ENCODE results near the gene MAP3K9. TPM values are rescaled to one million over a fixed set of nuclear protein-coding genes. Genes with fewer than 3 reads are reported as not detected.

MAP3K9 gene
- total RNA-seq, 1 donor from 2014 or later, result 8.6 TPM

GRCh38 chr14:70744641-70745040, 64.7 kb downstream of the MAP3K9 start:
- H3K27ac Mint-ChIP-seq (ENCODE audit: unreplicated experiment), result no peak overlapping the region
- no peak overlapping the region for H3K4me3 Mint-ChIP-seq (ENCODE audit: unreplicated experiment)
- no peak for DNase-seq (ENCODE audit: low spot score)
- H3K36me3 Mint-ChIP-seq (ENCODE audit: low read depth, unreplicated experiment), result peaks cover 21% of the 10 kb centered on the region
- peaks cover 8% of the 10 kb centered on the region for H3K4me1 Mint-ChIP-seq (ENCODE audit: unreplicated experiment)
- no peaks in the 10 kb centered on the region for H3K9me3 Mint-ChIP-seq (ENCODE audit: unreplicated experiment)
- no peaks in the 10 kb centered on the region for H3K27me3 Mint-ChIP-seq (ENCODE audit: unreplicated experiment)
- TF ChIP-seq CTCF (IDR thresholded peaks at IDR 0.05; ENCODE audit: unreplicated experiment), result no peak

- DNase-seq (ENCODE audit: low spot score), result no peak
- Mint-ChIP-seq H3K27ac (ENCODE audit: unreplicated experiment) (no peak overlapping the region), H3K9me3 (ENCODE audit: unreplicated experiment) (no peaks in the 10 kb centered on the region), H3K27me3 (ENCODE audit: unreplicated experiment) (no peaks in the 10 kb centered on the region), H3K36me3 (ENCODE audit: low read depth, unreplicated experiment) (peaks cover 22% of the 10 kb centered on the region), H3K4me3 (ENCODE audit: unreplicated experiment) (no peak overlapping the region), H3K4me1 (ENCODE audit: unreplicated experiment) (peaks cover 8% of the 10 kb centered on the region)
- no peak for TF ChIP-seq CTCF (IDR thresholded peaks at IDR 0.05; ENCODE audit: unreplicated experiment)
These were observed 67.0 kb downstream of the MAP3K9 start for GRCh38 chr14:70742316-70742715.

- Mint-ChIP-seq H3K27ac (ENCODE audit: unreplicated experiment) (no peak overlapping the region), H3K9me3 (ENCODE audit: unreplicated experiment) (no peaks in the 10 kb centered on the region), H3K36me3 (ENCODE audit: low read depth, unreplicated experiment) (peaks cover 30% of the 10 kb centered on the region), H3K4me3 (ENCODE audit: unreplicated experiment) (no peak overlapping the region), H3K4me1 (ENCODE audit: unreplicated experiment) (peaks cover 8% of the 10 kb centered on the region), H3K27me3 (ENCODE audit: unreplicated experiment) (no peaks in the 10 kb centered on the region)
- no peak for DNase-seq (ENCODE audit: low spot score)
- no peak for TF ChIP-seq CTCF (IDR thresholded peaks at IDR 0.05; ENCODE audit: unreplicated experiment)
These were observed 67.8 kb downstream of the MAP3K9 start for GRCh38 chr14:70741482-70741881.

- Mint-ChIP-seq H3K36me3 (ENCODE audit: low read depth, unreplicated experiment) (peaks cover 50% of the 10 kb centered on the region), H3K4me1 (ENCODE audit: unreplicated experiment) (peaks cover 13% of the 10 kb centered on the region), H3K27ac (ENCODE audit: unreplicated experiment) (no peak overlapping the region), H3K9me3 (ENCODE audit: unreplicated experiment) (no peaks in the 10 kb centered on the region), H3K4me3 (ENCODE audit: unreplicated experiment) (no peak overlapping the region), H3K27me3 (ENCODE audit: unreplicated experiment) (peaks cover 9% of the 10 kb centered on the region)
- no peak for DNase-seq (ENCODE audit: low spot score)
- no peak for TF ChIP-seq CTCF (IDR thresholded peaks at IDR 0.05; ENCODE audit: unreplicated experiment)
These were observed 74.3 kb downstream of the MAP3K9 start for GRCh38 chr14:70735043-70735442.

GRCh38 chr14:70731447-70732239, 77.7 kb downstream of the MAP3K9 start:
- no peak overlapping the region for H3K27ac Mint-ChIP-seq (ENCODE audit: unreplicated experiment)
- H3K27me3 Mint-ChIP-seq (ENCODE audit: unreplicated experiment), result peaks cover 9% of the 10 kb centered on the region
- no peak for DNase-seq (ENCODE audit: low spot score)
- H3K36me3 Mint-ChIP-seq (ENCODE audit: low read depth, unreplicated experiment), result peaks cover 43% of the 10 kb centered on the region
- no peaks in the 10 kb centered on the region for H3K9me3 Mint-ChIP-seq (ENCODE audit: unreplicated experiment)
- H3K4me1 Mint-ChIP-seq (ENCODE audit: unreplicated experiment), result peaks cover 13% of the 10 kb centered on the region
- H3K4me3 Mint-ChIP-seq (ENCODE audit: unreplicated experiment), result peak overlapping the region; percentile 4
- no peak for TF ChIP-seq CTCF (IDR thresholded peaks at IDR 0.05; ENCODE audit: unreplicated experiment)

All from endothelial cell (in vitro differentiated cells).